Measurements from ENCODE around the gene COL3A1. TPM values are rescaled to one million over a fixed set of nuclear protein-coding genes. Genes with fewer than 3 reads are reported as not detected.

The COL3A1 gene
- total and polyA plus RNA-seq, 2 of the 8 experiments (the other 6 are each of a cell fraction or from before 2014, with no cell fraction given): 0.07 to 0.11 TPM

DNA sequence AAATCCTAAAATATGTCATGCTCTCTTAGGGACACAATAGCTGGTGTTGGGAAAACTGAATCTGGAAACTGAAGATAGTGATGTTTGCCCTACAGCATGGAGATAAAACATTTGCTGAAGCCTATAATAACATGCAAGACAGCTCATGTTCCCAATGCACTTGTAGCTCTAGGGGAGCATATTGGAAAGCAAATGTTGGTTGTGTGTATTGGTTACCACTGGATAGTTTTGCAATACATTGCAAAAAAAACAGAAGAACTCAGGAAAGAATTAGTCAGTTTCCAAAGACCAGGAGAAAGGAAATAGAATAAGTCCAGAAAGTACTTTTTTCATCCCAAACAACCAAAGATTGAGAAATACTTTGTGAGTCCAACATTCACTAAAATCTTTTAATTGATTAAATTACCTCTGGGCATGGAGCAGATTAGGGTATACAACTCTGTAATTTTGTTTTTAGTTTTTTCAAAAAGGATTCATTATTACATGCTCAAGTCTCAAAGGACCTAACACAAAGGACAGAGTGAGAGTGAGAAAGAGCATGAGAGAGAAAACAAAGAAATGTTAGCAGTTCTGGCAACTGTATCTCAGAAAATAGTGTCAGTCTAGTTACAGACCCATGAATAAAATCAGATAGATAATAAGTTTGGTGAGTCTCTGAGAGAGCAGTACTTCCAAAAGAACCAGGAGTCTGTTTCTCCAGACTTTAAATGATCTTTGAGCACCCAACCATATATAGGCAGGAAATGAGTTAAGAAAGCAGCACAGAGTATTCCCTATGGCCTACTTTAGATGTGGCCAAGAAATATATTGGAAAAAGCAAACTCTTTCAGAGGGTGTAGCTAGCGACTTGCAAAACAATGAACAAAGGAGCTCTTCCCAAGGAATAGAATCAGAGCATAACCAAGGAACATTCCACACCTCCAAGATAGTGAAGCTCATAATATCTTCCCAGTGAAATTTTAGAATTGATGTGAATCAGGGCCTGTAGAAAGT, 36.6 kb upstream of the COL3A1 start:
- 96% methylated on average over 1 of the region's 1 CpG; no CpG with 5 or more reads in 1 of the 2 experiments for WGBS, 2 experiments (ENCODE audit: extremely low coverage in 1 of 2, insufficient coverage in 1 of 2, insufficient read length in 1 of 2, insufficient replicate concordance in 2 of 2, low coverage in 1 of 2, low lambda C conversion rate in 2 of 2, missing lambda C conversion rate in 1 of 2)
- H3K4me2 ChIP-seq (ENCODE audit: insufficient read depth in 1 of 2, low read depth in 2 of 2, low read length in 2 of 2): no peak overlapping the region
- no peak for FAIRE-seq

More for the DNA sequence above, 36.6 kb upstream of the COL3A1 start:
- DNase-seq (ENCODE audit: low read depth in 1 of 2, low spot score in 2 of 2): no peak
- Histone ChIP-seq H2BK120ac (replicated peaks; ENCODE audit: low read depth, low read length) (no peak overlapping the region), H2BK20ac (ENCODE audit: low read length) (no peak overlapping the region), H3K56ac (replicated peaks; ENCODE audit: insufficient read length, low read depth, low read length) (no peak overlapping the region), H3K36me3 (ENCODE audit: control insufficient read depth in 2 of 4, insufficient read depth in 4 of 4, low read length in 3 of 4) (no peaks in the 10 kb centered on the region), H3K79me1 (ENCODE audit: low read depth, low read length) (no peaks in the 10 kb centered on the region), H3K4me3 (ENCODE audit: extremely low read depth in 1 of 4, insufficient read depth in 2 of 4, low read depth in 3 of 4, low read length in 4 of 4) (no peak overlapping the region), H3K18ac (ENCODE audit: extremely low read depth, low read length) (no peak overlapping the region), H3K27ac (ENCODE audit: low read depth, low read length) (no peak overlapping the region), H3K4ac (replicated peaks; ENCODE audit: insufficient read length, low read depth, low read length) (no peak overlapping the region), H4K20me1 (replicated peaks in 1 of 2; ENCODE audit: control insufficient read depth in 1 of 2, insufficient read depth in 2 of 2, low read length in 2 of 2) (no peaks in the 10 kb centered on the region), H2AFZ (ENCODE audit: low read length) (no peak overlapping the region; the same call in 1 of the 2 replicates), H3K27me3 (replicated peaks in 1 of 4; ENCODE audit: control insufficient read depth in 3 of 4, extremely low read depth in 1 of 4, insufficient read depth in 3 of 4, low read length in 3 of 4) (no peaks in the 10 kb centered on the region), H3K23ac (ENCODE audit: insufficient read length) (no peak overlapping the region), H4K8ac (ENCODE audit: extremely low read depth, insufficient read depth, low read length) (no peak overlapping the region), H4K5ac (ENCODE audit: insufficient read length, low read depth, low read length) (no peak overlapping the region), H2BK5ac (ENCODE audit: low read depth, low read length) (no peak overlapping the region), H2BK15ac (ENCODE audit: low read length) (no peak overlapping the region), H3K9me3 (ENCODE audit: insufficient read depth in 2 of 2, low read depth in 1 of 2, low read length in 1 of 2) (no peaks in the 10 kb centered on the region), H3K14ac (ENCODE audit: insufficient read length) (no peak overlapping the region), H3K23me2 (ENCODE audit: low read depth, low read length) (no peaks in the 10 kb centered on the region), H3K9ac (replicated peaks in 1 of 4; ENCODE audit: extremely low read depth in 1 of 4, low read depth in 3 of 4, low read length in 3 of 4) (no peak overlapping the region), H2BK12ac (ENCODE audit: low read depth, low read length) (no peak overlapping the region), H3K4me1 (replicated peaks in 1 of 4; ENCODE audit: control insufficient read depth in 3 of 4, insufficient read depth in 4 of 4, low read length in 3 of 4) (no peaks in the 10 kb centered on the region), H2AK5ac (ENCODE audit: low read depth, low read length) (no peak overlapping the region), H3K79me2 (ENCODE audit: control insufficient read depth in 1 of 2, insufficient read depth in 2 of 2, low read length in 2 of 2) (no peaks in the 10 kb centered on the region), H4K91ac (replicated peaks; ENCODE audit: insufficient read length, low read length) (no peak overlapping the region)
- ChIA-PET POLR2A (ENCODE audit: partially characterized antibody) (no interaction called here), CTCF (ENCODE audit: partially characterized antibody) (interaction anchor here (0.7 to 1.0 kb wide), 2 partner anchors 8 to 47 kb away, joined by 3 read pairs; no protein-coding TSS in a partner anchor)
- no peak for TF ChIP-seq SUZ12 (IDR thresholded peaks at IDR 0.05; ENCODE audit: low read length)
- TF ChIP-seq HDAC6 (IDR thresholded peaks at IDR 0.05; ENCODE audit: low read depth, low read length): no peak
- TF ChIP-seq SIRT6 (IDR thresholded peaks at IDR 0.05; ENCODE audit: low read length): no peak
- no peak for TF ChIP-seq BRCA1 (IDR thresholded peaks at IDR 0.05; ENCODE audit: low read depth, low read length)
- no peak for TF ChIP-seq CHD2 (IDR thresholded peaks at IDR 0.05; ENCODE audit: low read length)
- TF ChIP-seq YY1 (IDR thresholded peaks at IDR 0.05; ENCODE audit: low read depth, low read length): no peak
- TF ChIP-seq, protein P1, sequence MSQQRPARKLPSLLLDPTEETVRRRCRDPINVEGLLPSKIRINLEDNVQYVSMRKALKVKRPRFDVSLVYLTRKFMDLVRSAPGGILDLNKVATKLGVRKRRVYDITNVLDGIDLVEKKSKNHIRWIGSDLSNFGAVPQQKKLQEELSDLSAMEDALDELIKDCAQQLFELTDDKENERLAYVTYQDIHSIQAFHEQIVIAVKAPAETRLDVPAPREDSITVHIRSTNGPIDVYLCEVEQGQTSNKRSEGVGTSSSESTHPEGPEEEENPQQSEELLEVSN (IDR thresholded peaks at IDR 0.05): no peak
- no peak for TF ChIP-seq RNF2 (IDR thresholded peaks at IDR 0.05; ENCODE audit: borderline replicate concordance, low read depth, low read length, missing control alignments, poor library complexity, severe bottlenecking)
- no peak for TF ChIP-seq SIX5 (IDR thresholded peaks at IDR 0.05; ENCODE audit: low read depth, low read length)

All from H1 (cell line).